C4-2B (cell line): ENCODE data around the gene CDKN2B-AS1.
"Not testable (repeated sequence)": the region's sequence is repeated elsewhere in the genome, so short reads cannot be mapped to it uniquely, and the experiment has no call there.

Source experiments
- H3K27ac ChIP-seq: fragments of 450-650 bp; 2 replicates; pipeline ENCODE4 v1.5.1; 2017
- CTCF ChIP-seq: fragments of 450-650 bp; conservative IDR thresholded peaks from 2 replicates; pipeline ENCODE4 v1.5.1; 2017; ENCODE audit warnings: mild to moderate bottlenecking
- ZFX ChIP-seq: fragments of 450-650 bp; IDR thresholded peaks from 2 replicates; pipeline ENCODE4 v1.6.1; 2017

CDKN2B-AS1 gene

GRCh38 chr9:21994556-21995005 lies at the start of gene CDKN2B-AS1:
Gene CDKN2B-AS1, plus strand, starts transcription at chr9:21994791.
- peak; percentile 22 for TF ChIP-seq CTCF
- TF ChIP-seq ZFX, result no peak
- peak within 1 kb of the TSS; percentile 84 for H3K27ac ChIP-seq

DNA sequence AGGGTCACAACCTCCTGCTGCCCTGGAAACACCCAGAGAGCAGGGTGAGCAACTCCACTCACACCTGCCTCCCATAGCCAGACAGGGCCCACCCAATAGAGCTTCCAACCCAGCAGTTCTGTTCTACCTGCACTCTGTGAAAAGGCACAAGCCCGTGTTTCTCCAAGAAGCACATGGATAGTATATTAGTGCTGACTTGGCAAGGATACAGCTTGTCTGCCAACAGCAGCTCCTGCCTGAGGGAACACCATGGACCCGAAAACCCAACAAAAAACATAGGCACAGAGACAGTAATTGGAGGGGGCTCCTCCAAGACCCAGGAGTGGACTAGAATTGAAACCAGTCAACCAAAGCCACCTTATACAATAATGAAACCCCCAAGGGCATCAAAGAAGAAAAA lies 49.0 kb upstream of the CDKN2B-AS1 start:
- TF ChIP-seq CTCF, result no peak
- TF ChIP-seq ZFX, result no peak
- no peak overlapping the region for H3K27ac ChIP-seq

DNA sequence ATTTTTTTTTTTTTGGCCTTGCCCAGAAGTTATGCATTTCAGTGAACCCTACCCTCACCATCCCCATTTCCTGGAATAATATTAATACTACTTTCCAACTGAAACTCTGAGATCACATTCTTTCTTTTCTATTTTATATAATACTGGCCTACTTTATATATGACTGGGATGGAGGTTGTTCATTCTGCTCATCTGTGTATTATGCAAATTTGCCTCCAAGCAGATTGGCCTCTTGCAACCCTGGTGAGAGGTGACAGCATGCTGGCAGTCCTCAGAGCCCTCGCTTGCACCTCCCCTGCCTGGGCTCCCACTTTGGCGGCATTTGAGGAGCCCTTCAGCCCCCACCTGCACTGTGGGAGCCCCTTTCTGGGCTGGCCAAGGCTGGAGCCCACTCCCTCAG lies 35.8 kb upstream of the CDKN2B-AS1 start:
- TF ChIP-seq CTCF (no peak), ZFX (no peak)
- H3K27ac ChIP-seq, result no peak overlapping the region

GRCh38 chr9:21959268-21959667 lies 35.3 kb upstream of the CDKN2B-AS1 start:
- H3K27ac ChIP-seq, result not testable (repeated sequence)

GRCh38 chr9:21961569-21961968 lies 33.0 kb upstream of the CDKN2B-AS1 start:
- TF ChIP-seq ZFX (no peak), CTCF (no peak)
- H3K27ac ChIP-seq, result no peak overlapping the region

GRCh38 chr9:21964925-21965385 lies 29.6 kb upstream of the CDKN2B-AS1 start:
- no peak overlapping the region for H3K27ac ChIP-seq
- no peak for TF ChIP-seq CTCF
- TF ChIP-seq ZFX, result no peak

GRCh38 chr9:21965401-21965951 lies 29.1 kb upstream of the CDKN2B-AS1 start:
- H3K27ac ChIP-seq, result no peak overlapping the region
- TF ChIP-seq ZFX (no peak), CTCF (no peak)
